K562 (cell line): ENCODE data around the gene CFAP410. TPM values are rescaled to one million over a fixed set of nuclear protein-coding genes. Genes with fewer than 3 reads are reported as not detected.

ENCODE experiments used
- ATAC-seq: fragments of 200-7000 bp; cut with Tn5 transposase; 3 replicates; pipeline ENCODE4 v1.9.1; 2020; ENCODE audit warnings: moderate library complexity
- BruUV-seq: library from RNA; stranded (reverse); fragments of 400-500 nt; replicated peaks from 2 replicates; lab custom pipeline; 2021; lab: Mats Ljungman, UMichigan
- CTCF ChIA-PET: fragments of 300-600 bp; formaldehyde crosslinking; extraction: SDS; loops from one replicate; lab custom pipeline; 2021; ENCODE audit warnings: low intra/inter-chr PET ratio; lab: Yijun Ruan, JAX
- POLR2A ChIA-PET: fragments of 300-600, 350-650 bp; sonication (Branson Sonifier 250); formaldehyde crosslinking; extraction: SDS; loops from one replicate; lab custom pipeline; 2021; ENCODE audit warnings: antibody characterized with exemption, inconsistent platforms; lab: Yijun Ruan, JAX
- DNase-seq, 4 experiments: peaks; one replicate each; pipeline versions ENCODE4 v3.0.0 to v3.0.0-alpha.2; 2011 to 2018; ENCODE audit warnings: low spot score in 3 of 4, mixed read lengths in 3 of 4; ENCODE audit errors: extremely low read depth in 1 of 4
- FAIRE-seq: peaks from 2 replicates; lab custom pipeline; 2011; peaks lifted over from hg19 to GRCh38; lab: Jason Lieb, UNC
- H2AFZ ChIP-seq: 2 replicates; pipeline ENCODE4 v1.6.0; 2011; ENCODE audit warnings: low read depth, low read length, control low read depth, inconsistent platforms
- H3K27ac ChIP-seq: fragments of 200-600 bp; 3 replicates; pipeline ENCODE4 v1.8.0; 2011; ENCODE audit warnings: low read depth, mild to moderate bottlenecking, control low read depth, inconsistent platforms, low read length, moderate library complexity, mixed read lengths; ENCODE audit errors: extremely low read depth
- H3K27me3 ChIP-seq, 2 experiments: fragments of 300-600 bp in 1 of 2; 2 replicates in 1 of 2; 3 replicates in 1 of 2; pipeline versions ENCODE4 v1.6.0 to v1.8.0; 2011; ENCODE audit warnings: inconsistent platforms in 2 of 2, low read length in 2 of 2, mild to moderate bottlenecking in 1 of 2, mixed read lengths in 1 of 2, moderate library complexity in 1 of 2; ENCODE audit not compliant: control insufficient read depth in 2 of 2, insufficient read depth in 2 of 2
- H3K36me3 ChIP-seq: fragments of 300-600 bp; 3 replicates; pipeline ENCODE4 v1.8.0; 2011; ENCODE audit warnings: mild to moderate bottlenecking, low read length, inconsistent platforms; ENCODE audit not compliant: control insufficient read depth, insufficient read depth
- H3K4me1 ChIP-seq, 2 experiments: fragments of 200-600 bp in 1 of 2; replicated peaks in 1 of 2; 2 replicates in 1 of 2; 3 replicates in 1 of 2; pipeline versions ENCODE4 v1.5.1 to v1.8.0; 2011; ENCODE audit warnings: inconsistent platforms in 2 of 2, low read length in 2 of 2, mild to moderate bottlenecking in 1 of 2, mixed read lengths in 1 of 2, moderate library complexity in 1 of 2; ENCODE audit not compliant: control insufficient read depth in 2 of 2, insufficient read depth in 2 of 2
- H3K4me2 ChIP-seq: 2 replicates; pipeline ENCODE4 v1.6.1; 2011; ENCODE audit warnings: low read length, control low read depth, inconsistent platforms, mixed read lengths; ENCODE audit not compliant: insufficient read depth
- H3K4me3 ChIP-seq: fragments of 200-600 bp; sonication (generic), shearing (Covaris generic); 2 replicates; pipeline ENCODE4 v1.5.1; 2016; ENCODE audit warnings: control low read depth, inconsistent platforms
- H3K79me2 ChIP-seq: fragments of 200-600 bp; 3 replicates; pipeline ENCODE4 v1.8.0; 2011; ENCODE audit warnings: low read length, inconsistent platforms; ENCODE audit not compliant: control insufficient read depth, insufficient read depth
- H3K9ac ChIP-seq, 2 experiments: 2 replicates each; pipeline versions ENCODE4 v1.6.0 to v1.6.1; 2011; ENCODE audit warnings: low read depth in 2 of 2, low read length in 2 of 2, control low read depth in 1 of 2, inconsistent platforms in 1 of 2, mild to moderate bottlenecking in 1 of 2, mixed read lengths in 1 of 2; ENCODE audit not compliant: insufficient read depth in 1 of 2
- H3K9me1 ChIP-seq: one replicate; pipeline ENCODE4 v1.6.0; 2011; ENCODE audit warnings: inconsistent platforms, mild to moderate bottlenecking, low read length, moderate library complexity; ENCODE audit not compliant: control insufficient read depth, insufficient read depth
- H3K9me3 ChIP-seq: replicated peaks from 2 replicates; pipeline ENCODE4 v1.5.1; 2011; ENCODE audit warnings: low read depth, low read length, inconsistent platforms; ENCODE audit not compliant: control insufficient read depth, insufficient read depth
- H4K20me1 ChIP-seq: replicated peaks from 2 replicates; pipeline ENCODE4 v1.6.1; 2011; ENCODE audit warnings: low read length, inconsistent platforms, mixed read lengths; ENCODE audit not compliant: control insufficient read depth, insufficient read depth
- CC2D1A ChIP-seq: fragments of 450-650 bp; IDR thresholded peaks from 2 replicates; pipeline ENCODE4 v1.6.1; 2017; ENCODE audit warnings: mild to moderate bottlenecking
- HDAC6 ChIP-seq: IDR thresholded peaks from 2 replicates; pipeline ENCODE4 v1.6.1; 2012; ENCODE audit warnings: low read depth, mild to moderate bottlenecking, control low read depth, inconsistent platforms, low read length, moderate library complexity
- KLF16 ChIP-seq: IDR thresholded peaks from 2 replicates; pipeline ENCODE4 v1.6.1; 2016; ENCODE audit warnings: antibody characterized with exemption
- NFATC3 ChIP-seq: fragments of 450-650 bp; IDR thresholded peaks from 2 replicates; pipeline ENCODE4 v1.6.1; 2017; ENCODE audit warnings: mild to moderate bottlenecking
- RBFOX2 ChIP-seq: fragments of 200-400 bp; formaldehyde crosslinking; IDR thresholded peaks from 2 replicates; pipeline ENCODE4 v1.6.1; 2017; ENCODE audit warnings: low read depth, mild to moderate bottlenecking, low read length, moderate library complexity
- SRF ChIP-seq, 2 experiments: fragments of 250-450, 450-650 bp in 1 of 2; sonication (Bioruptor Pico) in 1 of 2; sonication (generic) in 1 of 2; formaldehyde crosslinking; IDR thresholded peaks; 2 replicates each; pipeline versions ENCODE4 v1.5.0 to v1.5.1; 2020 to 2022; ENCODE audit warnings: mild to moderate bottlenecking in 1 of 2, missing genetic modification reagents in 1 of 2
- SRSF7 ChIP-seq: fragments of 200-400 bp; formaldehyde crosslinking; optimal IDR thresholded peaks from 2 replicates; pipeline ENCODE3; 2017; ENCODE audit warnings: mild to moderate bottlenecking, low read depth, low read length
- ZNF561 ChIP-seq: fragments of 450-650 bp; formaldehyde crosslinking; conservative IDR thresholded peaks from 2 replicates; pipeline ENCODE4 v1.4.0; 2020; ENCODE audit warnings: mild to moderate bottlenecking, moderate library complexity
- ZNF75A ChIP-seq: fragments of 450-650 bp; formaldehyde crosslinking; IDR thresholded peaks from 2 replicates; pipeline ENCODE4 v1.4.0; 2020; ENCODE audit warnings: mild to moderate bottlenecking
- WGBS: fragments of 100-300 bp; shearing (Covaris generic); methylation state at CpG from one replicate; pipeline ENCODE4 v1.1.6; 2016; ENCODE audit warnings: low coverage, mixed read lengths; ENCODE audit not compliant: insufficient coverage; ENCODE audit errors: missing lambda C conversion rate; 5-methylcytosine and 5-hydroxymethylcytosine counted together
- in situ Hi-C: fragments of 300-500 bp; cut with MboI; formaldehyde crosslinking; loops from 4 replicates; pipeline ENCODE4 v1.15.0; 2018; ENCODE audit warnings: inconsistent platforms, mixed read lengths
- intact Hi-C: fragments of 100-400 bp; cut with micrococcal nuclease; formaldehyde crosslinking; loops from 2 replicates; pipeline ENCODE4 v1.14.2; 2022
- polyA plus RNA-seq, 8 experiments: library from polyadenylated mRNA; depleted of rRNA in 4 of 8; stranded (reverse) in 5 of 8; unstranded in 3 of 8; fragments of >200 nt; fragmentation: Nextera tagmentation in 2 of 8; fragmentation: Illumina TruSeq in 1 of 8; extraction: Ambion mirVana in 2 of 8; extraction: Trizol in 1 of 8; gene quantifications; 2 replicates each; pipeline versions ENCODE4 v1.2.1 to v1.2.3, GENCODE V29; 2011 to 2014; ENCODE audit warnings: inconsistent platforms in 1 of 8, missing spikeins in 1 of 8
- total RNA-seq, 7 experiments: library from RNA; depleted of rRNA in 6 of 7; stranded (reverse); fragments of >200 nt in 6 of 7; fragmentation: Illumina TruSeq in 2 of 7; extraction: Trizol in 2 of 7; gene quantifications; 2 replicates each; pipeline versions ENCODE4 v1.2.1 to v1.2.3, GENCODE V29; 2011 to 2021; ENCODE audit warnings: low replicate concordance in 1 of 7
- TF ChIP-seq, protein P1 (sequence below): fragments of 200-800 bp; sonication (Bioruptor generic); IDR thresholded peaks from 2 replicates; pipeline ENCODE4 v1.6.1; 2016; ENCODE audit warnings: missing genetic modification characterization, missing compliant biosample characterization
- TF ChIP-seq, protein P2 (sequence below): fragments of 250-450 bp; sonication (Bioruptor Pico); IDR thresholded peaks from 2 replicates; pipeline ENCODE4 v1.4.0; 2020

Gene CFAP410
- total and polyA plus RNA-seq, 9 of the 15 experiments (the other 6 are each of a cell fraction or from before 2014, with no cell fraction given): 0.07 to 17.3 (median 2.3) TPM

DNA sequence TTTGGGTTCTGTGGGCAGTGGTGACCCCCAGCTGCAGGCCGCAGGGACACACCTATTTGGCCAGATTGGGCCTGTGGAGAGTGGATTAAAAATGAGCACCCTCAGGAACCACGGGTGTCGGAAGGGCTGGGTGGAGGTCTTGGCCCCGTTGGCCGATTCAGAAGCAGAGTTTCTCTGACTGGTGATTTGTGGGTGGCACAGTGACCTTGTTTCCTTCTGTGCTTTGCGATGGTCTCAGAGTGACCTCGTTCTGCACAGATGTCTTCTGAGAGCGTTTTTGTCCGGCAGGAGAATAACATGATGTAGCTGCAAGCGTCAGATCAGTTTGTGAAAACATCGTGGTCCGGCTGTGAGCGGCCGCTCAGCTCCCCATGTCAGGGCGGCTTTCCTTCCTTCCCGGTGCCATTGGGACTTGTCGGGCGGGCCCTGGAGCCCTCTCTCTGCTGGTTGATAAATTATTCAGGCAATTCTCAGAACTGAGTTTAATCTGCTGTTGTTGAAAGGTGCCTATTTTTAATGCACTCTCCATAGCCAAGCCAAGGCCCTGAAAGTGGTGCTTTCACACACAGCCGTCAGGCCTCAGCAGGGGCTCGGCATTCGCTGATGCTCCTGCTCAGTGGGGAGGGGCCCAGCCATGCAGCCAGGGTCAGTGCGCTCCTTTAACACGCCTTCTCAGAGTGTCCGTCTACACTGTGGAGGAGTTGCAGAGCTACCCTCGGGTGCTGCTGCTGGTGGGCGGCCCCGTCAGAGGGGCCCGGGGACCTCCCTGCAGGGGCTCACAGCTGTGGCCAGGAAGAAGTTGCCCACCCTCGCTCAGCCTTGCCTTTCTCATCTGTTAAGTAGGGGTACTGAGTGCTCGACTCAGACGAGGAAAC is 41.0 kb upstream of the CFAP410 start:
- under 1% methylated on average over 31 of the region's 31 CpGs for WGBS
- Histone ChIP-seq H3K9me3 (no peaks in the 10 kb centered on the region), H3K4me2 (no peak overlapping the region), H3K27me3 (peaks cover 47 to 58% of the 10 kb centered on the region in 2 experiments), H4K20me1 (peaks cover 7% of the 10 kb centered on the region; the same call in 1 of the 2 replicates), H2AFZ (no peak overlapping the region), H3K36me3 (no peaks in the 10 kb centered on the region), H3K79me2 (no peaks in the 10 kb centered on the region), H3K27ac (no peak overlapping the region), H3K4me3 (no peak overlapping the region), H3K9me1 (no peaks in the 10 kb centered on the region), H3K9ac (no peak overlapping the region), H3K4me1 (peaks cover 0 to 3% of the 10 kb centered on the region in 2 experiments; a peak in 1 of 5 replicates)
- POLR2A ChIA-PET: interaction anchor here (0.6 to 1.6 kb wide), 2 partner anchors 11 to 110 kb away, joined by 3 to 4 read pairs; no protein-coding TSS in a partner anchor
- CTCF ChIA-PET: no interaction called here
- DNase-seq (no peak), FAIRE-seq (no peak), ATAC-seq (no peak)
- no TSS peak for BruUV-seq
- intact Hi-C loops: no loop called here
- in situ Hi-C loops: no loop called here
- TF ChIP-seq HDAC6 (no peak), ZNF561 (no peak), SRSF7 (no peak), NFATC3 (no peak), ZNF75A (CRISPR knock-in tag) (no peak), KLF16 (no peak), RBFOX2 (no peak), SRF (CRISPR knock-in tag; IDR thresholded peaks at IDR 0.05) (no peak), CC2D1A (no peak)
- TF ChIP-seq, protein P1, sequence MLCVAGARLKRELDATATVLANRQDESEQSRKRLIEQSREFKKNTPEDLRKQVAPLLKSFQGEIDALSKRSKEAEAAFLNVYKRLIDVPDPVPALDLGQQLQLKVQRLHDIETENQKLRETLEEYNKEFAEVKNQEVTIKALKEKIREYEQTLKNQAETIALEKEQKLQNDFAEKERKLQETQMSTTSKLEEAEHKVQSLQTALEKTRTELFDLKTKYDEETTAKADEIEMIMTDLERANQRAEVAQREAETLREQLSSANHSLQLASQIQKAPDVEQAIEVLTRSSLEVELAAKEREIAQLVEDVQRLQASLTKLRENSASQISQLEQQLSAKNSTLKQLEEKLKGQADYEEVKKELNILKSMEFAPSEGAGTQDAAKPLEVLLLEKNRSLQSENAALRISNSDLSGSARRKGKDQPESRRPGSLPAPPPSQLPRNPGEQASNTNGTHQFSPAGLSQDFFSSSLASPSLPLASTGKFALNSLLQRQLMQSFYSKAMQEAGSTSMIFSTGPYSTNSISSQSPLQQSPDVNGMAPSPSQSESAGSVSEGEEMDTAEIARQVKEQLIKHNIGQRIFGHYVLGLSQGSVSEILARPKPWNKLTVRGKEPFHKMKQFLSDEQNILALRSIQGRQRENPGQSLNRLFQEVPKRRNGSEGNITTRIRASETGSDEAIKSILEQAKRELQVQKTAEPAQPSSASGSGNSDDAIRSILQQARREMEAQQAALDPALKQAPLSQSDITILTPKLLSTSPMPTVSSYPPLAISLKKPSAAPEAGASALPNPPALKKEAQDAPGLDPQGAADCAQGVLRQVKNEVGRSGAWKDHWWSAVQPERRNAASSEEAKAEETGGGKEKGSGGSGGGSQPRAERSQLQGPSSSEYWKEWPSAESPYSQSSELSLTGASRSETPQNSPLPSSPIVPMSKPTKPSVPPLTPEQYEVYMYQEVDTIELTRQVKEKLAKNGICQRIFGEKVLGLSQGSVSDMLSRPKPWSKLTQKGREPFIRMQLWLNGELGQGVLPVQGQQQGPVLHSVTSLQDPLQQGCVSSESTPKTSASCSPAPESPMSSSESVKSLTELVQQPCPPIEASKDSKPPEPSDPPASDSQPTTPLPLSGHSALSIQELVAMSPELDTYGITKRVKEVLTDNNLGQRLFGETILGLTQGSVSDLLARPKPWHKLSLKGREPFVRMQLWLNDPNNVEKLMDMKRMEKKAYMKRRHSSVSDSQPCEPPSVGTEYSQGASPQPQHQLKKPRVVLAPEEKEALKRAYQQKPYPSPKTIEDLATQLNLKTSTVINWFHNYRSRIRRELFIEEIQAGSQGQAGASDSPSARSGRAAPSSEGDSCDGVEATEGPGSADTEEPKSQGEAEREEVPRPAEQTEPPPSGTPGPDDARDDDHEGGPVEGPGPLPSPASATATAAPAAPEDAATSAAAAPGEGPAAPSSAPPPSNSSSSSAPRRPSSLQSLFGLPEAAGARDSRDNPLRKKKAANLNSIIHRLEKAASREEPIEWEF (CRISPR knock-in tag): no peak
- TF ChIP-seq, protein P2, sequence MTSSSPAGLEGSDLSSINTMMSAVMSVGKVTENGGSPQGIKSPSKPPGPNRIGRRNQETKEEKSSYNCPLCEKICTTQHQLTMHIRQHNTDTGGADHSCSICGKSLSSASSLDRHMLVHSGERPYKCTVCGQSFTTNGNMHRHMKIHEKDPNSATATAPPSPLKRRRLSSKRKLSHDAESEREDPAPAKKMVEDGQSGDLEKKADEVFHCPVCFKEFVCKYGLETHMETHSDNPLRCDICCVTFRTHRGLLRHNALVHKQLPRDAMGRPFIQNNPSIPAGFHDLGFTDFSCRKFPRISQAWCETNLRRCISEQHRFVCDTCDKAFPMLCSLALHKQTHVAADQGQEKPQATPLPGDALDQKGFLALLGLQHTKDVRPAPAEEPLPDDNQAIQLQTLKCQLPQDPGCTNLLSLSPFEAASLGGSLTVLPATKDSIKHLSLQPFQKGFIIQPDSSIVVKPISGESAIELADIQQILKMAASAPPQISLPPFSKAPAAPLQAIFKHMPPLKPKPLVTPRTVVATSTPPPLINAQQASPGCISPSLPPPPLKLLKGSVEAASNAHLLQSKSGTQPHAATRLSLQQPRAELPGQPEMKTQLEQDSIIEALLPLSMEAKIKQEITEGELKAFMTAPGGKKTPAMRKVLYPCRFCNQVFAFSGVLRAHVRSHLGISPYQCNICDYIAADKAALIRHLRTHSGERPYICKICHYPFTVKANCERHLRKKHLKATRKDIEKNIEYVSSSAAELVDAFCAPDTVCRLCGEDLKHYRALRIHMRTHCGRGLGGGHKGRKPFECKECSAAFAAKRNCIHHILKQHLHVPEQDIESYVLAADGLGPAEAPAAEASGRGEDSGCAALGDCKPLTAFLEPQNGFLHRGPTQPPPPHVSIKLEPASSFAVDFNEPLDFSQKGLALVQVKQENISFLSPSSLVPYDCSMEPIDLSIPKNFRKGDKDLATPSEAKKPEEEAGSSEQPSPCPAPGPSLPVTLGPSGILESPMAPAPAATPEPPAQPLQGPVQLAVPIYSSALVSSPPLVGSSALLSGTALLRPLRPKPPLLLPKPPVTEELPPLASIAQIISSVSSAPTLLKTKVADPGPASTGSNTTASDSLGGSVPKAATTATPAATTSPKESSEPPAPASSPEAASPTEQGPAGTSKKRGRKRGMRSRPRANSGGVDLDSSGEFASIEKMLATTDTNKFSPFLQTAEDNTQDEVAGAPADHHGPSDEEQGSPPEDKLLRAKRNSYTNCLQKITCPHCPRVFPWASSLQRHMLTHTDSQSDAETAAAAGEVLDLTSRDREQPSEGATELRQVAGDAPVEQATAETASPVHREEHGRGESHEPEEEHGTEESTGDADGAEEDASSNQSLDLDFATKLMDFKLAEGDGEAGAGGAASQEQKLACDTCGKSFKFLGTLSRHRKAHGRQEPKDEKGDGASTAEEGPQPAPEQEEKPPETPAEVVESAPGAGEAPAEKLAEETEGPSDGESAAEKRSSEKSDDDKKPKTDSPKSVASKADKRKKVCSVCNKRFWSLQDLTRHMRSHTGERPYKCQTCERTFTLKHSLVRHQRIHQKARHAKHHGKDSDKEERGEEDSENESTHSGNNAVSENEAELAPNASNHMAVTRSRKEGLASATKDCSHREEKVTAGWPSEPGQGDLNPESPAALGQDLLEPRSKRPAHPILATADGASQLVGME (CRISPR knock-in tag): no peak
